Measurements from ENCODE around the gene NPW. TPM values are rescaled to one million over a fixed set of nuclear protein-coding genes. Genes with fewer than 3 reads are reported as not detected.

The NPW gene
- total and polyA plus RNA-seq, 9 of the 15 experiments (the other 6 are each of a cell fraction or from before 2014, with no cell fraction given): 0.14 to 4.0 (median 2.6) TPM; not detected in 4

GRCh38 chr16:2027024-2028010 is 7.7 kb downstream of the NPW start (continued):
- TF ChIP-seq REST (IDR thresholded peaks at IDR 0.05; ENCODE audit: borderline replicate concordance) (peak; percentile 18; the same call in 1 of the 2 replicates), REST (CRISPR knock-in tag; IDR thresholded peaks at IDR 0.05; ENCODE audit: low read depth) (no peak), SAP30 (IDR thresholded peaks at IDR 0.05; ENCODE audit: borderline replicate concordance, insufficient read depth, low read depth, low read length, poor library complexity, severe bottlenecking) (peak; percentile 32), NFATC3 (IDR thresholded peaks at IDR 0.05) (no peak), XRCC3 (IDR thresholded peaks at IDR 0.05) (no peak), ATF1 (CRISPR knock-in tag; IDR thresholded peaks at IDR 0.05) (no peak), ATF1 (tag; IDR thresholded peaks at IDR 0.05) (no peak)
- TF ChIP-seq, protein P1, sequence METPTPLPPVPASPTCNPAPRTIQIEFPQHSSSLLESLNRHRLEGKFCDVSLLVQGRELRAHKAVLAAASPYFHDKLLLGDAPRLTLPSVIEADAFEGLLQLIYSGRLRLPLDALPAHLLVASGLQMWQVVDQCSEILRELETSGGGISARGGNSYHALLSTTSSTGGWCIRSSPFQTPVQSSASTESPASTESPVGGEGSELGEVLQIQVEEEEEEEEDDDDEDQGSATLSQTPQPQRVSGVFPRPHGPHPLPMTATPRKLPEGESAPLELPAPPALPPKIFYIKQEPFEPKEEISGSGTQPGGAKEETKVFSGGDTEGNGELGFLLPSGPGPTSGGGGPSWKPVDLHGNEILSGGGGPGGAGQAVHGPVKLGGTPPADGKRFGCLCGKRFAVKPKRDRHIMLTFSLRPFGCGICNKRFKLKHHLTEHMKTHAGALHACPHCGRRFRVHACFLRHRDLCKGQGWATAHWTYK (CRISPR knock-in tag; IDR thresholded peaks at IDR 0.05): no peak
- TF ChIP-seq, protein P2, sequence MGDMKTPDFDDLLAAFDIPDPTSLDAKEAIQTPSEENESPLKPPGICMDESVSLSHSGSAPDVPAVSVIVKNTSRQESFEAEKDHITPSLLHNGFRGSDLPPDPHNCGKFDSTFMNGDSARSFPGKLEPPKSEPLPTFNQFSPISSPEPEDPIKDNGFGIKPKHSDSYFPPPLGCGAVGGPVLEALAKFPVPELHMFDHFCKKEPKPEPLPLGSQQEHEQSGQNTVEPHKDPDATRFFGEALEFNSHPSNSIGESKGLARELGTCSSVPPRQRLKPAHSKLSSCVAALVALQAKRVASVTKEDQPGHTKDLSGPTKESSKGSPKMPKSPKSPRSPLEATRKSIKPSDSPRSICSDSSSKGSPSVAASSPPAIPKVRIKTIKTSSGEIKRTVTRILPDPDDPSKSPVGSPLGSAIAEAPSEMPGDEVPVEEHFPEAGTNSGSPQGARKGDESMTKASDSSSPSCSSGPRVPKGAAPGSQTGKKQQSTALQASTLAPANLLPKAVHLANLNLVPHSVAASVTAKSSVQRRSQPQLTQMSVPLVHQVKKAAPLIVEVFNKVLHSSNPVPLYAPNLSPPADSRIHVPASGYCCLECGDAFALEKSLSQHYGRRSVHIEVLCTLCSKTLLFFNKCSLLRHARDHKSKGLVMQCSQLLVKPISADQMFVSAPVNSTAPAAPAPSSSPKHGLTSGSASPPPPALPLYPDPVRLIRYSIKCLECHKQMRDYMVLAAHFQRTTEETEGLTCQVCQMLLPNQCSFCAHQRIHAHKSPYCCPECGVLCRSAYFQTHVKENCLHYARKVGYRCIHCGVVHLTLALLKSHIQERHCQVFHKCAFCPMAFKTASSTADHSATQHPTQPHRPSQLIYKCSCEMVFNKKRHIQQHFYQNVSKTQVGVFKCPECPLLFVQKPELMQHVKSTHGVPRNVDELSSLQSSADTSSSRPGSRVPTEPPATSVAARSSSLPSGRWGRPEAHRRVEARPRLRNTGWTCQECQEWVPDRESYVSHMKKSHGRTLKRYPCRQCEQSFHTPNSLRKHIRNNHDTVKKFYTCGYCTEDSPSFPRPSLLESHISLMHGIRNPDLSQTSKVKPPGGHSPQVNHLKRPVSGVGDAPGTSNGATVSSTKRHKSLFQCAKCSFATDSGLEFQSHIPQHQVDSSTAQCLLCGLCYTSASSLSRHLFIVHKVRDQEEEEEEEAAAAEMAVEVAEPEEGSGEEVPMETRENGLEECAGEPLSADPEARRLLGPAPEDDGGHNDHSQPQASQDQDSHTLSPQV (IDR thresholded peaks at IDR 0.05): no peak
- TF ChIP-seq, protein P3, sequence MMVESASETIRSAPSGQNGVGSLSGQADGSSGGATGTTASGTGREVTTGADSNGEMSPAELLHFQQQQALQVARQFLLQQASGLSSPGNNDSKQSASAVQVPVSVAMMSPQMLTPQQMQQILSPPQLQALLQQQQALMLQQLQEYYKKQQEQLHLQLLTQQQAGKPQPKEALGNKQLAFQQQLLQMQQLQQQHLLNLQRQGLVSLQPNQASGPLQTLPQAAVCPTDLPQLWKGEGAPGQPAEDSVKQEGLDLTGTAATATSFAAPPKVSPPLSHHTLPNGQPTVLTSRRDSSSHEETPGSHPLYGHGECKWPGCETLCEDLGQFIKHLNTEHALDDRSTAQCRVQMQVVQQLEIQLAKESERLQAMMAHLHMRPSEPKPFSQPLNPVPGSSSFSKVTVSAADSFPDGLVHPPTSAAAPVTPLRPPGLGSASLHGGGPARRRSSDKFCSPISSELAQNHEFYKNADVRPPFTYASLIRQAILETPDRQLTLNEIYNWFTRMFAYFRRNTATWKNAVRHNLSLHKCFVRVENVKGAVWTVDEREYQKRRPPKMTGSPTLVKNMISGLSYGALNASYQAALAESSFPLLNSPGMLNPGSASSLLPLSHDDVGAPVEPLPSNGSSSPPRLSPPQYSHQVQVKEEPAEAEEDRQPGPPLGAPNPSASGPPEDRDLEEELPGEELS (CRISPR knock-in tag; IDR thresholded peaks at IDR 0.05; ENCODE audit: borderline replicate concordance): no peak

Measured in K562 (cell line).